Upper lobe of left lung (tissue), 4 donors: ENCODE measurements around the gene HIBADH.

Experiments
- CTCF ChIP-seq, 6 experiments: fragments of 450-650 bp in 4 of 6; fragments of 200-600 bp in 2 of 6; sonication (generic) in 2 of 6; IDR thresholded peaks; one replicate each; pipeline ENCODE4 v1.5.1; 2016 to 2019; ENCODE audit warnings: antibody characterized with exemption in 6 of 6
- EP300 ChIP-seq, 4 donors: sonication (generic); formaldehyde crosslinking; IDR thresholded peaks; one replicate each; pipeline ENCODE4 v1.5.1; 2017; ENCODE audit warnings: antibody characterized with exemption in 4 of 4, control low read depth in 2 of 4
- POLR2A ChIP-seq, 4 donors: fragments of 450-650 bp; IDR thresholded peaks; one replicate each; pipeline ENCODE4 v1.5.1; 2016 to 2017; ENCODE audit warnings: antibody characterized with exemption in 4 of 4, mild to moderate bottlenecking in 2 of 4
- POLR2AphosphoS5 ChIP-seq, 2 donors: sonication (generic); formaldehyde crosslinking; IDR thresholded peaks; one replicate each; pipeline ENCODE4 v1.5.1; 2017; ENCODE audit warnings: antibody characterized with exemption in 2 of 2

DNA sequence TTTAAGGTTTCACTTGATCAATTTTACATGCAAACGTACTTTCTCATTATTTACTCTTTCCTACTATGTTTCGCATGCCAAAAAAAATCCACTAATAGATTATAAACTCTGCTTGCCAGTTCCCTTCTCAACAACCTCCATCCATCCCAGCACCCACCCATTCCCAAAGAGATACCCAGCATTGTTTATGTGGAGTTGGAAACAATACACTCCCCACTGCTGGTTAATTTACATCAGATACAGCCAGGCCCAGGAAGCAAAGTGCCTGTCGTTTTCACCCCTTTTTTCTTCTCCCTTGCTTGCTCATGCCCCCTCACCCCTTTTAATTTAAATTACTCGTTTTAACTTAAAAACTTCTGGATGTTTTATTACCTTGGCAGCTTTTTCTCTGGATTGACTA, 59.9 kb downstream of the HIBADH start:
- TF ChIP-seq CTCF (IDR thresholded peaks at IDR 0.05) (no peak), POLR2AphosphoS5 (IDR thresholded peaks at IDR 0.05) (no peak), POLR2A (IDR thresholded peaks at IDR 0.05) (no peak), EP300 (IDR thresholded peaks at IDR 0.05) (no peak)
